Ectodermal cell (in vitro differentiated cells): ENCODE results near the gene CDRT15.

Experiments
- H3K27ac ChIP-seq: 2 replicates; pipeline ENCODE4 v1.7.0; 2013; ENCODE audit warnings: mild to moderate bottlenecking, low read depth, low read length; ENCODE audit not compliant: insufficient read depth, poor library complexity, severe bottlenecking
- H3K27me3 ChIP-seq: 2 replicates; pipeline ENCODE4 v1.7.0; 2013; ENCODE audit warnings: mild to moderate bottlenecking, low read length; ENCODE audit not compliant: insufficient read depth, control insufficient read depth, poor library complexity, severe bottlenecking
- H3K36me3 ChIP-seq: one replicate; pipeline ENCODE4 v1.7.0; 2013; ENCODE audit warnings: low read length; ENCODE audit not compliant: control insufficient read depth, insufficient read depth
- H3K4me1 ChIP-seq: one replicate; pipeline ENCODE4 v1.7.0; 2013; ENCODE audit warnings: low read length; ENCODE audit not compliant: control insufficient read depth, insufficient read depth
- H3K4me3 ChIP-seq: 2 replicates; pipeline ENCODE4 v1.7.0; 2013; ENCODE audit warnings: low read depth, low read length, control low read depth; ENCODE audit not compliant: insufficient read depth
- H3K9me3 ChIP-seq: 2 replicates; pipeline ENCODE4 v1.7.0; 2013; ENCODE audit warnings: mild to moderate bottlenecking, low read length, moderate library complexity; ENCODE audit not compliant: control insufficient read depth
- WGBS, 2 experiments: methylation state at CpG; one replicate each; pipeline ENCODE4 v1.1.7; 2013; ENCODE audit warnings: missing lambda C conversion rate in 2 of 2; 5-methylcytosine and 5-hydroxymethylcytosine counted together

Gene CDRT15

GRCh38 chr17:14211246-14211645 is 25.4 kb downstream of the CDRT15 start:
- Histone ChIP-seq H3K27me3 (no peaks in the 10 kb centered on the region), H3K4me1 (no peaks in the 10 kb centered on the region), H3K36me3 (peaks cover 13% of the 10 kb centered on the region), H3K4me3 (no peak overlapping the region), H3K27ac (no peak overlapping the region), H3K9me3 (no peaks in the 10 kb centered on the region)
- WGBS, 2 experiments, result 93 to 96% methylated on average over 4 of the region's 4 CpGs

DNA sequence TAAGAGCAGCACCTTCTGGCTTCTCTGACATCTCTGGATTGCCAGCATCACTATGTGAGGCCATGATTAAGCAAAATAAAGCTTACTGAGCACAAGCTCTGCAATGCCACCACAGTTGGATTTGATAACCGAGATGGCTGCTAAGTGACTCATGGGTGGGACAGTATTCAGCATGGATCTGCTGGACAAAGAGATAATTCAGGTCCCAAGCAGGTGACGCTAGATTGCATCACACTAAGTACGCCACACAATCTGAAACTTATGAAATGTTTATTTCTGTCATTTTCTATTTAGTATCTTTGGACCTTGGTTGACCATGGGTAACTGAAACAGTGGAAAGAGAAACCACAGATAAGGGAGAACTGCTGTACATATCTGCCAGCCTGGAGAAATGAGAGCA is 27.4 kb downstream of the CDRT15 start:
- no peak overlapping the region for H3K4me3 ChIP-seq
- H3K27ac ChIP-seq, result no peak overlapping the region
- WGBS, 2 experiments, result 92 to 98% methylated on average over 3 of the region's 3 CpGs
- peaks cover 13% of the 10 kb centered on the region for H3K36me3 ChIP-seq
- H3K4me1 ChIP-seq, result no peaks in the 10 kb centered on the region
- no peaks in the 10 kb centered on the region for H3K27me3 ChIP-seq
- H3K9me3 ChIP-seq, result no peaks in the 10 kb centered on the region

GRCh38 chr17:14207791-14208190 is 28.9 kb downstream of the CDRT15 start:
- Histone ChIP-seq H3K27me3 (no peaks in the 10 kb centered on the region), H3K36me3 (peaks cover 13% of the 10 kb centered on the region), H3K4me3 (no peak overlapping the region), H3K4me1 (no peaks in the 10 kb centered on the region), H3K27ac (no peak overlapping the region), H3K9me3 (no peaks in the 10 kb centered on the region)
- WGBS, 2 experiments, result 96 to 99% methylated on average over 5 of the region's 5 CpGs

DNA sequence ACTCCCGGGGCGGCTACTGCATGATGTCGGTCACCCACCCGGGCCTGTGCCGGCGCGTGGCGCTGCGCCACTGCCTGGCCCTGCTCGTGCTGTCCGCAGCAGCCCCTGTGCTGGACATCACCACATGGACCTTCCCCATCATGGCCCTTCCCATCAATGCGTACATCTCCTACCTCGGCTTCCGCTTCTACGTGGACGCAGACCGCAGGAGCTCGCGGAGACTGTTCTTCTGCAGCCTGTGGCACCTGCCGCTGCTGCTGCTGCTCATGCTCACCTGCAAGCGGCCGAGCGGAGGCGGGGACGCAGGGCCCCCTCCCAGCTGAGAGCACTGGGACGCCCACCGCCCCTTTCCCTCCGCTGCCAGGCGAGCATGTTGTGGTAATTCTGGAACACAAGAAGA is 29.8 kb downstream of the CDRT15 start:
- Histone ChIP-seq H3K36me3 (peaks cover 13% of the 10 kb centered on the region), H3K4me3 (no peak overlapping the region), H3K27ac (no peak overlapping the region), H3K9me3 (no peaks in the 10 kb centered on the region), H3K27me3 (no peaks in the 10 kb centered on the region), H3K4me1 (no peaks in the 10 kb centered on the region)
- WGBS, 2 experiments, result 97% methylated on average over 29 of the region's 29 CpGs

DNA sequence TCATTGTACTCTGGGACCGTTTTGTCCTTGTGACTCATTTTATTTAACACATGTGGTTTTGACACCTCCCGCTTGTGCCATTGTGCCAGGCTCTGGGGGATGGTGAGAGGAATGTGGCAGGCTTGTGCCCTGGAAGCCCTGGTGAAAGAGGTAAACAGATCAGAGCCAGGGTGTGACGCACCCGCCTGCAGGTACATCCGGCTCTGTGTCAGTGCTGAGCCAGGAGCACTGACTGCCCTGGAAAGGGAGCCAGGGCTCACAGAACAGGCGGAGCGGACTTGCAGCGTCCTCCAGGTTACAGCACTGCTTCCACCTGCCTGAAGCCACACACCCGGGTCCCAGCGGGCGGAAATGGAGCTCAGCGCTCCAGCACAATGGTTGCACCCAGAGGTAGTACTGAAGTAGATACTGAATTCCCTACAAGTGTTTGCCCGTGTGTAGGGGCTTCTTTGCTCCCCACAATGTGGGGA is 30.6 kb downstream of the CDRT15 start:
- Histone ChIP-seq H3K27ac (no peak overlapping the region), H3K27me3 (no peaks in the 10 kb centered on the region), H3K4me3 (no peak overlapping the region), H3K4me1 (no peaks in the 10 kb centered on the region), H3K36me3 (peaks cover 4% of the 10 kb centered on the region), H3K9me3 (no peaks in the 10 kb centered on the region)
- WGBS, 2 experiments, result 86 to 87% methylated on average over 13 of the region's 13 CpGs

- Histone ChIP-seq H3K27me3 (no peaks in the 10 kb centered on the region), H3K36me3 (peaks cover 3% of the 10 kb centered on the region), H3K4me1 (no peaks in the 10 kb centered on the region), H3K27ac (no peak overlapping the region), H3K9me3 (no peaks in the 10 kb centered on the region), H3K4me3 (no peak overlapping the region)
- 96 to 97% methylated on average over 10 of the region's 10 CpGs for WGBS, 2 experiments
These were observed 31.3 kb downstream of the CDRT15 start for GRCh38 chr17:14205380-14205779.

DNA sequence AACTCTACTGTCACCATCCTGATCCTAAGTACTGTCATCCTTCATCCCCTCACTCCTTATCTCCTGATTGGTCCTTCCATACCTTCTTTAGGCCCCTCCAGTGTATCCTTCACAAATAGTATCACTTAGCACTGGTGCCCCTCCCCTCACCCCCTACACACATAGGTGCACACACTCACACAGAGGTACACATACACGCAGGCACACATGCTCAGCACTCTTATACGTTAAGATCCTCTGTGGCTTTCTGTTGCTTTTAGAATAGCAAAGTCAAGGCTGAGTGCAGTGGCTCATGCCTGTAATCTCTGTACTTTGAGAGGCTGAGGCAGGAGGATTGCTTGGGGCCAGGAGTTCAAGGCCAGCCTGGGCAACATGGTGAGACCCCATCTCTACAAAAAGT is 32.1 kb downstream of the CDRT15 start:
- Histone ChIP-seq H3K4me3 (no peak overlapping the region), H3K4me1 (no peaks in the 10 kb centered on the region), H3K9me3 (no peaks in the 10 kb centered on the region), H3K36me3 (peaks cover 3% of the 10 kb centered on the region), H3K27me3 (no peaks in the 10 kb centered on the region), H3K27ac (no peak overlapping the region)
- WGBS, 2 experiments, result 86 to 94% methylated on average over 2 of the region's 2 CpGs

DNA sequence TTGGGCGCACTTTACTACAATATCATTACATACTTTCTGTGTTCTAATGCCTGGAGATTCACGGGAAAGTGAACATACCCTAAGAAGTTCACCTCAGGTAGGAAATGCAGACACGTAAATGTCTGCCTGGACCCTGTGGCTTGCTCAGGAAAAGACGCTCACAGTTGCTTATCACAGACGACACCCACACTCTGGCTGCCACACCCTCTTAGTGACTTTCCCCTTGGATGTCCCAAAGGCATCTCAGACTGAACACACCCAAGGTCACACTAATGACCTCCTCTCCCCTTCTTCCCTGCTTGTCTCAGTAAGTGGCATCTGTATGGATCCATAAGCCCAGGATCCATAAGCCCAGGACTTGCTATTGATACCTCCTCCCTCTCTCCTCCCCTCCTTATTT is 32.6 kb downstream of the CDRT15 start:
- no peak overlapping the region for H3K27ac ChIP-seq
- H3K4me3 ChIP-seq, result no peak overlapping the region
- H3K9me3 ChIP-seq, result no peaks in the 10 kb centered on the region
- H3K36me3 ChIP-seq, result peaks cover 3% of the 10 kb centered on the region
- no peaks in the 10 kb centered on the region for H3K4me1 ChIP-seq
- 76 to 77% methylated on average over 5 of the region's 5 CpGs for WGBS, 2 experiments
- no peaks in the 10 kb centered on the region for H3K27me3 ChIP-seq

GRCh38 chr17:14203388-14203787 is 33.3 kb downstream of the CDRT15 start:
- peaks cover 3% of the 10 kb centered on the region for H3K36me3 ChIP-seq
- H3K9me3 ChIP-seq, result no peaks in the 10 kb centered on the region
- H3K27me3 ChIP-seq, result no peaks in the 10 kb centered on the region
- no peak overlapping the region for H3K4me3 ChIP-seq
- WGBS, 2 experiments, result 90% methylated on average over 3 of the region's 3 CpGs
- H3K4me1 ChIP-seq, result no peaks in the 10 kb centered on the region
- no peak overlapping the region for H3K27ac ChIP-seq

DNA sequence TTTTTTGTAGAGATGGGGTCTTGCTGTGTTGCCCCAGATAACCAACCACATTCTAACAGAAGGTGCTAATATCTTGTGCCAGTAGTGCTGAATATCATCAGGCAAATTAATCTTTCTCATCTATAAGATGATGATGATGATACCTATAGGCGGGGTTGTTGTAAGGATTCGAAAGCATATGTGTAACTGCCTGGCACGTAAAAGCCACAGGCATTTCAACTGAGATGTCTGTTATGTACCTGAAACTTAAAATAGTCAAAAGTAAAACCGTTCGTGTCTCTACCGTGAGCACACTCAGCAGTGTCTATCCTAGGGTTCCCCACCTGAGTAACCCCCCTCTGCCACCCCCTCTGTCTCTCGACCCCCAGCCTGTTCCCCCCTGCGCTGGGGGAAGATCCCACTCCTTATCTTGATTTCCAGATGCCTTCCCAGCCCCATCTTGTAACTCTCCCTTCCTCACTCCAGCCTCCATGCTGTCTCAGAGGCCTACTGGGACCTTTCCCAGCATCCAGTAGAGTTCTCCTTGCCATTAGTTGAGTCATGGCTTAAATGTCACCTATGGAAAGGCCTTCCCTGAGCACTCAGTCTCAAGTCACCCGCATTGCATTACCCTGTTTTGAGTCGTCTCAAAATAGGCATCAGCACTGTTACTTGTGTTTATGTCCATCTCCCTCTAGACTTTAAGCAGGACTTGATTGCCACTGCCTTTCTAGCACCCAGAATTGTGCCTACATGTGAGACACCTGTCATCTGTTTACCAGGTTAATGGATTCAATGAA is 34.1 kb downstream of the CDRT15 start:
- no peak overlapping the region for H3K27ac ChIP-seq
- no peaks in the 10 kb centered on the region for H3K27me3 ChIP-seq
- no peaks in the 10 kb centered on the region for H3K4me1 ChIP-seq
- no peaks in the 10 kb centered on the region for H3K9me3 ChIP-seq
- 96 to 97% methylated on average over 10 of the region's 10 CpGs for WGBS, 2 experiments
- H3K4me3 ChIP-seq, result no peak overlapping the region
- no peaks in the 10 kb centered on the region for H3K36me3 ChIP-seq
